SK-N-SH (cell line): Measurements from ENCODE around the gene MED16. TPM values are rescaled to one million over a fixed set of nuclear protein-coding genes. Genes with fewer than 3 reads are reported as not detected.

ENCODE experiments used
- CTCF ChIA-PET: fragments of 300-600, 350-600 bp; formaldehyde crosslinking; extraction: SDS; loops from one replicate; lab custom pipeline; 2021; lab: Yijun Ruan, JAX
- POLR2A ChIA-PET: fragments of 350-600 bp; sonication (Branson Sonifier 250); formaldehyde crosslinking; extraction: SDS; loops from one replicate; lab custom pipeline; 2020; ENCODE audit warnings: antibody characterized with exemption, inconsistent platforms; lab: Yijun Ruan, JAX
- DNase-seq: peaks from one replicate; pipeline ENCODE4 v3.0.0; 2012
- H2AFZ ChIP-seq: fragments of 200-600 bp; sonication (generic); 2 replicates; pipeline ENCODE4 v1.8.1; 2016; ENCODE audit warnings: antibody characterized with exemption, mild to moderate bottlenecking, low read depth
- H3F3A ChIP-seq: fragments of 200-600 bp; sonication (generic); replicated peaks from 2 replicates; pipeline ENCODE3; 2016; ENCODE audit warnings: antibody characterized with exemption, mild to moderate bottlenecking; ENCODE audit not compliant: insufficient read depth
- H3K27ac ChIP-seq, 2 experiments: fragments of 200-500 bp in 1 of 2; fragments of 200-600 bp in 1 of 2; sonication (Bioruptor generic) in 1 of 2; sonication (generic), shearing (Covaris generic) in 1 of 2; 2 replicates each; pipeline versions ENCODE4 v1.5.1 to v1.6.1; 2014 to 2016; ENCODE audit warnings: low read depth in 2 of 2, inconsistent platforms in 1 of 2, low read length in 1 of 2, mild to moderate bottlenecking in 1 of 2, mixed read lengths in 1 of 2
- H3K27me3 ChIP-seq: fragments of 200-600 bp; sonication (generic), shearing (Covaris generic); 2 replicates; pipeline ENCODE4 v1.6.1; 2016; ENCODE audit warnings: mixed run types; ENCODE audit not compliant: insufficient read depth
- H3K36me3 ChIP-seq, 2 experiments: fragments of 200-500 bp in 1 of 2; fragments of 200-600 bp in 1 of 2; sonication (Bioruptor generic) in 1 of 2; sonication (generic) in 1 of 2; replicated peaks in 1 of 2; 2 replicates each; pipeline versions ENCODE3 to v1.5.1; 2014 to 2016; ENCODE audit warnings: low read length in 1 of 2, mild to moderate bottlenecking in 1 of 2; ENCODE audit not compliant: insufficient read depth in 2 of 2, control insufficient read depth in 1 of 2
- H3K4me1 ChIP-seq, 2 experiments: fragments of 200-500 bp in 1 of 2; fragments of 200-600 bp in 1 of 2; sonication (Bioruptor generic) in 1 of 2; sonication (generic), shearing (Covaris generic) in 1 of 2; 2 replicates each; pipeline versions ENCODE4 v1.5.1 to v1.6.1; 2014 to 2016; ENCODE audit warnings: low read depth in 1 of 2, low read length in 1 of 2, mixed run types in 1 of 2; ENCODE audit not compliant: insufficient read depth in 2 of 2, control insufficient read depth in 1 of 2
- H3K4me2 ChIP-seq: fragments of 200-600 bp; sonication (generic), shearing (Covaris generic); 2 replicates; pipeline ENCODE4 v1.6.1; 2017; ENCODE audit warnings: mixed run types
- H3K4me3 ChIP-seq, 2 experiments: fragments of 200-500 bp in 1 of 2; fragments of 200-600 bp in 1 of 2; sonication (Bioruptor generic) in 1 of 2; sonication (generic), shearing (Covaris generic) in 1 of 2; 2 replicates each; pipeline versions ENCODE4 v1.5.1 to v1.8.1; 2014 to 2016; ENCODE audit warnings: low read depth in 2 of 2, inconsistent platforms in 1 of 2, low read length in 1 of 2, mild to moderate bottlenecking in 1 of 2, mixed read lengths in 1 of 2, moderate library complexity in 1 of 2
- H3K79me2 ChIP-seq: fragments of 200-600 bp; sonication (generic); 2 replicates; pipeline ENCODE4 v1.8.1; 2017; ENCODE audit warnings: mild to moderate bottlenecking; ENCODE audit not compliant: insufficient read depth
- H3K9ac ChIP-seq: fragments of 200-600 bp; sonication (generic); 2 replicates; pipeline ENCODE4 v1.6.1; 2017; ENCODE audit warnings: mixed run types
- H3K9me2 ChIP-seq: fragments of 200-600 bp; sonication (generic); 2 replicates; pipeline ENCODE4 v1.6.1; 2017; ENCODE audit warnings: mixed run types
- H3K9me3 ChIP-seq: fragments of 200-600 bp; sonication (generic); 2 replicates; pipeline ENCODE4 v1.6.1; 2017; ENCODE audit warnings: mixed run types, mild to moderate bottlenecking, moderate library complexity
- H4K20me1 ChIP-seq: fragments of 200-600 bp; sonication (generic); 2 replicates; pipeline ENCODE4 v1.6.1; 2017; ENCODE audit warnings: mild to moderate bottlenecking, mixed run types; ENCODE audit not compliant: insufficient read depth
- CHD2 ChIP-seq: fragments of 150-350 bp; IDR thresholded peaks from 2 replicates; pipeline ENCODE4 v1.6.1; 2018; ENCODE audit warnings: low read length; ENCODE audit not compliant: partially characterized antibody
- CTCF ChIP-seq: fragments of 200-600 bp; sonication (generic); IDR thresholded peaks from 2 replicates; pipeline ENCODE4 v1.6.1; 2017; ENCODE audit warnings: antibody characterized with exemption, mild to moderate bottlenecking, moderate library complexity
- EP300 ChIP-seq, 2 experiments: IDR thresholded peaks; 2 replicates each; pipeline versions ENCODE4 v1.4.0 to v1.6.1; 2012; ENCODE audit warnings: borderline replicate concordance in 1 of 2, low read depth in 1 of 2, low read length in 1 of 2
- EZH2phosphoT487 ChIP-seq: fragments of 200-600 bp; sonication (generic); IDR thresholded peaks from 2 replicates; pipeline ENCODE4 v1.6.1; 2017; ENCODE audit warnings: low read depth, mixed run types, mild to moderate bottlenecking, antibody characterized with exemption, moderate library complexity, borderline replicate concordance
- FOXJ3 ChIP-seq: sonication (generic); formaldehyde crosslinking; IDR thresholded peaks from 2 replicates; pipeline ENCODE4 v1.5.1; 2020; ENCODE audit warnings: mild to moderate bottlenecking, missing genetic modification reagents
- GABPA ChIP-seq: IDR thresholded peaks from 2 replicates; pipeline ENCODE4 v1.4.0; 2012; ENCODE audit warnings: low read depth, mild to moderate bottlenecking
- GATA2 ChIP-seq: sonication (generic); formaldehyde crosslinking; IDR thresholded peaks from 2 replicates; pipeline ENCODE4 v1.5.0; 2020; ENCODE audit warnings: mild to moderate bottlenecking, missing genetic modification reagents
- IRF3 ChIP-seq: fragments of 150-350 bp; IDR thresholded peaks from 2 replicates; pipeline ENCODE4 v1.6.1; 2016; ENCODE audit warnings: mild to moderate bottlenecking, low read depth, low read length
- JUND ChIP-seq: IDR thresholded peaks from 2 replicates; pipeline ENCODE4 v1.4.0; 2012
- MXI1 ChIP-seq: IDR thresholded peaks from 2 replicates; pipeline ENCODE4 v1.6.1; 2012; ENCODE audit warnings: mild to moderate bottlenecking, low read depth, low read length, improper control_type of control experiment
- NRF1 ChIP-seq: IDR thresholded peaks from 2 replicates; pipeline ENCODE4 v1.6.1; 2012; ENCODE audit warnings: low read depth, mild to moderate bottlenecking, low read length
- REST ChIP-seq: IDR thresholded peaks from 2 replicates; pipeline ENCODE4 v1.6.1; 2012; ENCODE audit warnings: mild to moderate bottlenecking, low read depth, low read length, moderate library complexity
- RXRA ChIP-seq: IDR thresholded peaks from 2 replicates; pipeline ENCODE4 v1.4.0; 2012; ENCODE audit warnings: low read depth, mild to moderate bottlenecking, borderline replicate concordance
- SIN3A ChIP-seq: IDR thresholded peaks from 2 replicates; pipeline ENCODE4 v1.6.1; 2012; ENCODE audit warnings: low read depth, mild to moderate bottlenecking, low read length, moderate library complexity, borderline replicate concordance
- SMC3 ChIP-seq: IDR thresholded peaks from 2 replicates; pipeline ENCODE4 v1.6.1; 2012; ENCODE audit warnings: low read depth, low read length, improper control_type of control experiment
- TAF1 ChIP-seq: IDR thresholded peaks from 2 replicates; pipeline ENCODE4 v1.6.1; 2012; ENCODE audit warnings: low read depth, mild to moderate bottlenecking, low read length, moderate library complexity, borderline replicate concordance
- TCF12 ChIP-seq: IDR thresholded peaks from 2 replicates; pipeline ENCODE4 v1.4.0; 2012
- TEAD4 ChIP-seq: IDR thresholded peaks from 2 replicates; pipeline ENCODE4 v1.4.0; 2012; ENCODE audit warnings: mild to moderate bottlenecking, borderline replicate concordance; ENCODE audit not compliant: insufficient read depth
- USF1 ChIP-seq: IDR thresholded peaks from 2 replicates; pipeline ENCODE4 v1.4.0; 2012; ENCODE audit warnings: low read depth, borderline replicate concordance
- YY1 ChIP-seq: IDR thresholded peaks from 2 replicates; pipeline ENCODE4 v1.4.0; 2012; ENCODE audit warnings: low read depth, mild to moderate bottlenecking
- WGBS: methylation state at CpG from one replicate; pipeline ENCODE4 v1.1.6; 2017; ENCODE audit warnings: low lambda C conversion rate; 5-methylcytosine and 5-hydroxymethylcytosine counted together
- polyA plus RNA-seq, 3 experiments: library from polyadenylated mRNA; depleted of rRNA; stranded (reverse); fragments of >200 nt; gene quantifications; 2 replicates each; pipeline ENCODE4 v1.2.3, GENCODE V29; 2012

Gene MED16
- polyA plus RNA-seq, 1 of the 3 experiments (the other 2 are of a cell fraction): 40.6 TPM

- CTCF ChIA-PET: interaction anchor here (0.6 to 1.7 kb wide), 4 partner anchors 10 to 107 kb away, joined by 3 to 8 read pairs (median 4); no protein-coding TSS in a partner anchor
- WGBS: 9% methylated on average over 15 of the region's 37 CpGs
Observed at GRCh38 chr19:845707-846521, 47.1 kb downstream of the MED16 start.

More at GRCh38 chr19:845707-846521, 47.1 kb downstream of the MED16 start:
- H3K4me3 ChIP-seq: peak overlapping the region in 1 of 2 experiments; percentile 19; a peak in 1 of 4 replicates
- no peaks in the 10 kb centered on the region for H3K36me3 ChIP-seq
- H2AFZ ChIP-seq: no peak overlapping the region
- H3K27me3 ChIP-seq: peaks cover 73% of the 10 kb centered on the region
- H3K27ac ChIP-seq: no peak overlapping the region
- peaks cover 18% of the 10 kb centered on the region for H3F3A ChIP-seq
- peaks cover 0 to 7% of the 10 kb centered on the region in 2 experiments; a peak in 1 of 4 replicates for H3K4me1 ChIP-seq
- DNase-seq: no peak
- H3K9ac ChIP-seq: no peak overlapping the region
- no peaks in the 10 kb centered on the region for H4K20me1 ChIP-seq
- no peak for TF ChIP-seq CHD2
- no peak for TF ChIP-seq GATA2 (CRISPR knock-in tag)
- no peak for TF ChIP-seq SMC3
- no peak for TF ChIP-seq EP300 (IDR thresholded peaks at IDR 0.05; ENCODE audit: borderline replicate concordance in 1 of 2, low read depth in 1 of 2, low read length in 1 of 2)
- TF ChIP-seq RXRA: no peak
- no peak for TF ChIP-seq TCF12
- no peak for TF ChIP-seq CTCF
- no peak for TF ChIP-seq GABPA
- no peak for TF ChIP-seq NRF1
- no peak for TF ChIP-seq SIN3A
- TF ChIP-seq EZH2phosphoT487: no peak
- no peak for TF ChIP-seq MXI1
- TF ChIP-seq JUND: no peak
- TF ChIP-seq IRF3: no peak
- no peak for TF ChIP-seq TEAD4
- TF ChIP-seq YY1: no peak
- TF ChIP-seq USF1: no peak
- TF ChIP-seq TAF1: no peak
- TF ChIP-seq REST: no peak
- TF ChIP-seq FOXJ3 (CRISPR knock-in tag): no peak
- TF ChIP-seq, all 33 proteins: peak for 0
- Histone ChIP-seq H3K4me2 (no peak overlapping the region), H3K9me2 (no peaks in the 10 kb centered on the region), H3K79me2 (no peaks in the 10 kb centered on the region), H3K9me3 (no peaks in the 10 kb centered on the region)
- POLR2A ChIA-PET: no interaction called here
